ENCODE measurements around the gene DDIT4L.

DNA sequence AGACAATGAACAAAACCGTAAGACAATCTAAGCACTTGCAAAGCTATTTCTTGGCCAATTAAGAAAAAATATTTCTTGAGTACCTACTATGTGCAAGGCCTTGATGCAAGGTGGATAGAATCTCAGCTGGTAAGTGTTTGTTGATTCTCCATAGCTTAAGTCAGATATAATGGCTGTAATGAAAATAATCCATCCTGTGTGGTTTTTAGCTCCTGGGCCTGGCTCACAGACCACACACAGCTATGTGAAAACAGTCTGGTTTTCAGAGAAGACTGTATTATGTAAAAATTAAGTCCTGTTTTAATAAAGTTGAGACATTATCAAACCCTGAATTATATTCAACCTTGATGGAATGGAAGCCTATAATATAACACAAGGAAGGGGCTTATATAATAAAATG is 7.8 kb upstream of the DDIT4L start:
- TF ChIP-seq, protein P1, sequence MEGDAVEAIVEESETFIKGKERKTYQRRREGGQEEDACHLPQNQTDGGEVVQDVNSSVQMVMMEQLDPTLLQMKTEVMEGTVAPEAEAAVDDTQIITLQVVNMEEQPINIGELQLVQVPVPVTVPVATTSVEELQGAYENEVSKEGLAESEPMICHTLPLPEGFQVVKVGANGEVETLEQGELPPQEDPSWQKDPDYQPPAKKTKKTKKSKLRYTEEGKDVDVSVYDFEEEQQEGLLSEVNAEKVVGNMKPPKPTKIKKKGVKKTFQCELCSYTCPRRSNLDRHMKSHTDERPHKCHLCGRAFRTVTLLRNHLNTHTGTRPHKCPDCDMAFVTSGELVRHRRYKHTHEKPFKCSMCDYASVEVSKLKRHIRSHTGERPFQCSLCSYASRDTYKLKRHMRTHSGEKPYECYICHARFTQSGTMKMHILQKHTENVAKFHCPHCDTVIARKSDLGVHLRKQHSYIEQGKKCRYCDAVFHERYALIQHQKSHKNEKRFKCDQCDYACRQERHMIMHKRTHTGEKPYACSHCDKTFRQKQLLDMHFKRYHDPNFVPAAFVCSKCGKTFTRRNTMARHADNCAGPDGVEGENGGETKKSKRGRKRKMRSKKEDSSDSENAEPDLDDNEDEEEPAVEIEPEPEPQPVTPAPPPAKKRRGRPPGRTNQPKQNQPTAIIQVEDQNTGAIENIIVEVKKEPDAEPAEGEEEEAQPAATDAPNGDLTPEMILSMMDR (IDR thresholded peaks at IDR 0.05): no peak
- TF ChIP-seq, protein P2, sequence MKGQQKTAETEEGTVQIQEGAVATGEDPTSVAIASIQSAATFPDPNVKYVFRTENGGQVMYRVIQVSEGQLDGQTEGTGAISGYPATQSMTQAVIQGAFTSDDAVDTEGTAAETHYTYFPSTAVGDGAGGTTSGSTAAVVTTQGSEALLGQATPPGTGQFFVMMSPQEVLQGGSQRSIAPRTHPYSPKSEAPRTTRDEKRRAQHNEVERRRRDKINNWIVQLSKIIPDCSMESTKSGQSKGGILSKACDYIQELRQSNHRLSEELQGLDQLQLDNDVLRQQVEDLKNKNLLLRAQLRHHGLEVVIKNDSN (IDR thresholded peaks at IDR 0.05; ENCODE audit: borderline replicate concordance, low read depth): no peak
